ENCODE results near the gene FADS3.

GRCh38 chr11:61923166-61924063, 32.1 kb upstream of the FADS3 start:
- TF ChIP-seq CTCF (conservative IDR thresholded peaks at IDR 0.05; ENCODE audit: low read depth in 2 of 2) (no peak), EZH2 (IDR thresholded peaks at IDR 0.05; ENCODE audit: low read depth, unreplicated experiment) (no peak), CREB1 (CRISPR knock-in tag; IDR thresholded peaks at IDR 0.05; ENCODE audit: low read depth) (no peak), STAT1 (IDR thresholded peaks at IDR 0.05; ENCODE audit: unreplicated experiment) (no peak), EZH2phosphoT487 (IDR thresholded peaks at IDR 0.05; ENCODE audit: unreplicated experiment) (no peak), REST (IDR thresholded peaks at IDR 0.05; ENCODE audit: unreplicated experiment) (peak; percentile 27), POLR2AphosphoS5 (IDR thresholded peaks at IDR 0.05; ENCODE audit: low read depth) (no peak), JUNB (IDR thresholded peaks at IDR 0.05; ENCODE audit: unreplicated experiment) (no peak), ZNF331 (CRISPR knock-in tag; IDR thresholded peaks at IDR 0.05; ENCODE audit: low read depth) (no peak), NANOG (IDR thresholded peaks at IDR 0.05; ENCODE audit: borderline replicate concordance) (no peak), ETS1 (IDR thresholded peaks at IDR 0.05) (no peak), ZNF114 (CRISPR knock-in tag; IDR thresholded peaks at IDR 0.05) (no peak), ZNF462 (CRISPR knock-in tag; IDR thresholded peaks at IDR 0.05) (peak; percentile 34; the same call in 1 of the 2 replicates)
